GM12872 (cell line): ENCODE measurements around the gene WDSUB1.

ENCODE experiments used
- CTCF ChIP-seq: IDR thresholded peaks from 3 replicates; pipeline ENCODE4 v1.5.1; 2011; ENCODE audit warnings: low read depth, mild to moderate bottlenecking, low read length, moderate library complexity; ENCODE audit not compliant: insufficient read depth

Gene WDSUB1

GRCh38 chr2:159208438-159208837 lies 78.1 kb downstream of the WDSUB1 start:
- TF ChIP-seq CTCF, result no peak

GRCh38 chr2:159206736-159207380 lies 79.6 kb downstream of the WDSUB1 start:
- no peak for TF ChIP-seq CTCF

GRCh38 chr2:159204381-159205144 lies 81.9 kb downstream of the WDSUB1 start:
- no peak for TF ChIP-seq CTCF

- TF ChIP-seq CTCF, result no peak
These were observed 83.9 kb downstream of the WDSUB1 start for GRCh38 chr2:159202568-159203071.

- TF ChIP-seq CTCF, result no peak
These were observed 85.0 kb downstream of the WDSUB1 start for GRCh38 chr2:159201360-159202063.

GRCh38 chr2:159200498-159200897 lies 86.0 kb downstream of the WDSUB1 start:
- no peak for TF ChIP-seq CTCF
